BE2C (cell line): Measurements from ENCODE around the gene PTPRM.

ENCODE experiments used
- DNase-seq: peaks from one replicate; pipeline ENCODE4 v3.0.0-alpha.2; 2020
- H3K27me3 ChIP-seq: fragments of 250-450 bp; sonication (Bioruptor Pico); 2 replicates; pipeline ENCODE4 v1.5.1; 2020; ENCODE audit warnings: mild to moderate bottlenecking
- H3K36me3 ChIP-seq: fragments of 250-450 bp; sonication (Bioruptor Pico); 2 replicates; pipeline ENCODE4 v1.5.1; 2020; ENCODE audit warnings: mild to moderate bottlenecking
- H3K4me1 ChIP-seq: fragments of 250-450 bp; sonication (Bioruptor Pico); 2 replicates; pipeline ENCODE4 v1.5.1; 2020
- H3K4me3 ChIP-seq: 2 replicates; pipeline ENCODE4 v1.5.1; 2011; ENCODE audit warnings: low read depth, low read length
- H3K9me3 ChIP-seq: fragments of 250-450 bp; sonication (Bioruptor Pico); 2 replicates; pipeline ENCODE4 v1.5.1; 2020
- TF ChIP-seq, protein P1 (sequence below): IDR thresholded peaks from 2 replicates; pipeline ENCODE4 v1.5.1; 2012; ENCODE audit warnings: mild to moderate bottlenecking, low read depth, low read length

PTPRM gene

DNA sequence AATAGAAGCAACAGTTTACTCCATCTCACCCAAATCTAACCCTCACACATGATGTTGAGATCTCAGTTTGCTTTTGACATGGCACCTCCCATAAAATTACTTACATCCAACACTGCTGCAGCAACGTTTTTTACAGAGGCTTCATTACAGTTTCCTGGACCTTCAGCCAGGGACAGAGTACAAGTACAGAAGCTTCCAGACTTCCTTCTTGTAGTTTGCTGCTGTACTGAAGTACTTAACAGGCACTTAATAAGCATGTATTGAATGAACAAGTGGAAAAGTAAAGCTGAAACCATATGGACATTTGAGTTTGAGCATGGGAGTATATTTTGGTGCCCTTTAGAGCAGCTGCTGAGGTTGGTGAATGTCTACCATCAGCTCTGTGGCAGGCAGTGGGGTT, 514.2 kb downstream of the PTPRM start:
- no peaks in the 10 kb centered on the region for H3K36me3 ChIP-seq
- no peaks in the 10 kb centered on the region for H3K9me3 ChIP-seq
- H3K27me3 ChIP-seq, result no peaks in the 10 kb centered on the region
- DNase-seq, result no peak
- TF ChIP-seq, protein P1, sequence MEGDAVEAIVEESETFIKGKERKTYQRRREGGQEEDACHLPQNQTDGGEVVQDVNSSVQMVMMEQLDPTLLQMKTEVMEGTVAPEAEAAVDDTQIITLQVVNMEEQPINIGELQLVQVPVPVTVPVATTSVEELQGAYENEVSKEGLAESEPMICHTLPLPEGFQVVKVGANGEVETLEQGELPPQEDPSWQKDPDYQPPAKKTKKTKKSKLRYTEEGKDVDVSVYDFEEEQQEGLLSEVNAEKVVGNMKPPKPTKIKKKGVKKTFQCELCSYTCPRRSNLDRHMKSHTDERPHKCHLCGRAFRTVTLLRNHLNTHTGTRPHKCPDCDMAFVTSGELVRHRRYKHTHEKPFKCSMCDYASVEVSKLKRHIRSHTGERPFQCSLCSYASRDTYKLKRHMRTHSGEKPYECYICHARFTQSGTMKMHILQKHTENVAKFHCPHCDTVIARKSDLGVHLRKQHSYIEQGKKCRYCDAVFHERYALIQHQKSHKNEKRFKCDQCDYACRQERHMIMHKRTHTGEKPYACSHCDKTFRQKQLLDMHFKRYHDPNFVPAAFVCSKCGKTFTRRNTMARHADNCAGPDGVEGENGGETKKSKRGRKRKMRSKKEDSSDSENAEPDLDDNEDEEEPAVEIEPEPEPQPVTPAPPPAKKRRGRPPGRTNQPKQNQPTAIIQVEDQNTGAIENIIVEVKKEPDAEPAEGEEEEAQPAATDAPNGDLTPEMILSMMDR, result no peak
- no peak overlapping the region for H3K4me3 ChIP-seq
- no peaks in the 10 kb centered on the region for H3K4me1 ChIP-seq

DNA sequence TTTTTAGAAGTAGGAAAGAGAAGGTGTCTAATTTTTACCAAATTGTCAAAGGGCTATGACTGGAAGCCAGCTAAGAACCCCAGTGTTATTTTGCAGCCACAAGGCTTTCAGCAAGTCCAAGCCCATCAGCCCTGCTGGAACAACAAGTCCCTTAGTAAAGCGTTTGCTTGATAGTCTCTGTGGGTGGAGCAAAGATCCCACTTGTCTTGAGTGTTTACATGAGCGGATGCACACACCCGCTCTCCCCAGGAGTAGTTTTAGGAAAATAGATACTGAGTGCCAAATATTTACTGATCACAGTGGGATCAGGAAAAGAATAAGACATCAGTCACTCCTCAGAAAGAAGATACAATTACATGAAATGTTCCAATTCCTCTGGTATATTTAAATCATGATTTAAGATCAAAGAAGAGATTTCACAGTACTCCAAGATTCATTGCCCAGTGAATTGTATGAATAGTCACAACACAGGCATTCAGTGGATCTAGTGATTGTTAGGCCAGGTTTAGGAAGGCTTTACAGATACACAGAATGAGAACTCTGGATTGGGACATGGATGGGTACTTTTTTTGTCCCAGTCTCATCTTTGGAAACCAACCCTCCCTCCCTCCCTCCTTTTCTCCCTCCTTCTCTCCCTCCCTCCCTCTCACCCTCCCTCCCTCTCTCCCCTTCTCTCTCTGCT, 514.9 kb downstream of the PTPRM start:
- TF ChIP-seq, protein P1, result no peak
- no peaks in the 10 kb centered on the region for H3K4me1 ChIP-seq
- H3K9me3 ChIP-seq, result no peaks in the 10 kb centered on the region
- no peak for DNase-seq
- no peak overlapping the region for H3K4me3 ChIP-seq
- no peaks in the 10 kb centered on the region for H3K27me3 ChIP-seq
- H3K36me3 ChIP-seq, result no peaks in the 10 kb centered on the region

DNA sequence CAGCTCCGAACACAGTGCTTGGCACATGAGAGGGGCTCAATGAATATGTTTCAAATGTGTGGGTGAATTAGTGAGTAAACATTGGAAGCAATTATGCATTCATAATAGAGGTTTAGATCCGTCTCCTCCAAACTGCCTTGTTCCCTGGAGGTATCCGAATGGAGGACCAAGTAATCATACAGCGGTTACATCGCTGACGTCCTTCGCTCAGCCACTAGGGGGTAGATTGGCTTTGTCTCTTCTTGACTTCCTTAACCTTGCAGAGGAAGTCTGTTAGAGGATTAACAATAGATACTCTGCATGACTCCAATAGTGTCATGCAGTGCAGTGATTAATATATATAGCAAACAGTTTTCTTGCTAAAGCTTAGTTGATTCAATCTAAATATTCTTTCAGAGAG, 517.0 kb downstream of the PTPRM start:
- TF ChIP-seq, protein P1, result peak; percentile 72
- H3K4me1 ChIP-seq, result no peaks in the 10 kb centered on the region
- H3K36me3 ChIP-seq, result no peaks in the 10 kb centered on the region
- H3K27me3 ChIP-seq, result no peaks in the 10 kb centered on the region
- peak; percentile 41 for DNase-seq
- H3K4me3 ChIP-seq, result no peak overlapping the region
- H3K9me3 ChIP-seq, result no peaks in the 10 kb centered on the region

GRCh38 chr18:8088626-8089025, 521.5 kb downstream of the PTPRM start:
- H3K9me3 ChIP-seq, result no peaks in the 10 kb centered on the region
- no peak overlapping the region for H3K4me3 ChIP-seq
- no peaks in the 10 kb centered on the region for H3K36me3 ChIP-seq
- TF ChIP-seq, protein P1, result no peak
- DNase-seq, result no peak
- no peaks in the 10 kb centered on the region for H3K4me1 ChIP-seq
- H3K27me3 ChIP-seq, result no peaks in the 10 kb centered on the region

DNA sequence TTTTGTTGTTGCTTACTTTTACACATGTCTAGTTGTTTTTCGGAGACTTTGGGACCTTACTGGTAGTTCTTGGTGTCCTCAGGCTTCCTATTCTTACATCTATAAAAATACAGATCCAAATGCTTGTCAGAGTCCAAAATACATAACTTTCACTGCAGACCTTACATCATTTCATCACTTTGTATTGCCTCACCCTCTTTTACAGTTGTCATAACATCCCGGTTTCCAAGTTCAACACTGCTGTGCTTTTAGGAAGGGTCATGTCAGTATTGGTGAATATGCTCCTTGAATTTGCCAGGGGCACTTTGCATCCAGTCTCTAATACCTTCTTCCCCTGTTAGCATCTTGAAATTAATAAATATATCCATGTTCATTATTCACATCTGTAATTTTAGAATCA, 523.9 kb downstream of the PTPRM start:
- TF ChIP-seq, protein P1, result no peak

GRCh38 chr18:8095947-8096570, 528.9 kb downstream of the PTPRM start:
- Histone ChIP-seq H3K36me3 (no peaks in the 10 kb centered on the region), H3K4me3 (no peak overlapping the region), H3K9me3 (no peaks in the 10 kb centered on the region), H3K4me1 (no peaks in the 10 kb centered on the region), H3K27me3 (no peaks in the 10 kb centered on the region)
- TF ChIP-seq, protein P1, result no peak
- DNase-seq, result no peak

More for the DNA sequence above, 523.9 kb downstream of the PTPRM start:
- H3K9me3 ChIP-seq, result no peaks in the 10 kb centered on the region
- no peaks in the 10 kb centered on the region for H3K4me1 ChIP-seq
- no peak for DNase-seq
- no peak overlapping the region for H3K4me3 ChIP-seq
- H3K36me3 ChIP-seq, result no peaks in the 10 kb centered on the region
- H3K27me3 ChIP-seq, result no peaks in the 10 kb centered on the region
